ENCODE measurements around the gene TMEM106C. TPM values are rescaled to one million over a fixed set of nuclear protein-coding genes. Genes with fewer than 3 reads are reported as not detected.

TMEM106C gene
- total and polyA plus RNA-seq, 4 donors = 16.2 to 57.8 (median 25.2) TPM

DNA sequence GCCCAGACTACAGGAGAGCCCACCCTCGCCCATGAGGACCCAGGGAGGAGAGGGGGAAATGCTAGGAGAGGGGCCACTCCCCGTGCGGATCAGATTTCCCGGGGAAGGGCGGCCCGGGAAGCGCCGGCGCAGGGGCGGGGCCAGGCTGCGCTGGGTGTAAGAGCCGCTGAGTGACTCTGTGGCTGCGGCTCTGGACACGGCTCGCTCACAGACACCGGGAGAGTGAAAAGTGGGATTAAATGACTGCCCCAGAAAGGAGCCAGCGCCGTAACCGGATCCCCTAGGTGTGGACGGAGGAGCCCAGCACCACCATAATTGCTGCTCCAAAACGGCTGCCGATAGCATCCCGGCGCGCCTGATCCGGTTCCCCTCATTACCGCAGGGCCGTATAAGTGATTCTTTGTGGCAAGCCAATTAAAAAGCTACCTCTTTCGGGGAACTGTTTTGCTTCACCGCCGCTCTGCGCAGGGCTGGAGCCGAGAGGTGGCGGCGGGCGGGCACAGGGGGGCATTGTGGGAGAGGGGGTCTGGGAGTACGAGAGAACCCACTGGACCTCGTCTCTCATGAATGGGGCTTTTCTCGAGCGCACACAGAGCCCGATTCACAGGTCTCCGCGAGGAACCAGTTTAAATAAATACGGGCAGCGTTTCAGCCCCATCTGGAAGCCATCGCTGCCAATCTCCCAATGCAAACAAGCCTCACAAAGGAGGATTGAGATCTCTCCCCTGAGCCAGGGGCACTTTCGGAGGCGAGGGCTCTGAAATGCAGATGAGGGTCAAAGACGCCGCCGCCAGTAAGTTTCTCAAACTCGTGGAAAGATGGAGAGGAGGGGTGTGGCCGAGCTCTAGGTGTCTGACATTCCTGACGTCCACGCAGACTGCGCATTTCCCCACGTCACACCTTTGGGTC lies 38.4 kb downstream of the TMEM106C start (continued):
- TF ChIP-seq MAX (IDR thresholded peaks at IDR 0.05) = no peak
- no peak for TF ChIP-seq GABPA (IDR thresholded peaks at IDR 0.05 in 1 of 2, conservative IDR thresholded peaks at IDR 0.05 in 1 of 2)
- no peak for TF ChIP-seq FOXA1 (IDR thresholded peaks at IDR 0.05)
- TF ChIP-seq HNF4A (conservative IDR thresholded peaks at IDR 0.05) = no peak
- TF ChIP-seq YY1 (IDR thresholded peaks at IDR 0.05) = no peak
- TF ChIP-seq JUND (IDR thresholded peaks at IDR 0.05) = no peak
- TF ChIP-seq, protein P1, sequence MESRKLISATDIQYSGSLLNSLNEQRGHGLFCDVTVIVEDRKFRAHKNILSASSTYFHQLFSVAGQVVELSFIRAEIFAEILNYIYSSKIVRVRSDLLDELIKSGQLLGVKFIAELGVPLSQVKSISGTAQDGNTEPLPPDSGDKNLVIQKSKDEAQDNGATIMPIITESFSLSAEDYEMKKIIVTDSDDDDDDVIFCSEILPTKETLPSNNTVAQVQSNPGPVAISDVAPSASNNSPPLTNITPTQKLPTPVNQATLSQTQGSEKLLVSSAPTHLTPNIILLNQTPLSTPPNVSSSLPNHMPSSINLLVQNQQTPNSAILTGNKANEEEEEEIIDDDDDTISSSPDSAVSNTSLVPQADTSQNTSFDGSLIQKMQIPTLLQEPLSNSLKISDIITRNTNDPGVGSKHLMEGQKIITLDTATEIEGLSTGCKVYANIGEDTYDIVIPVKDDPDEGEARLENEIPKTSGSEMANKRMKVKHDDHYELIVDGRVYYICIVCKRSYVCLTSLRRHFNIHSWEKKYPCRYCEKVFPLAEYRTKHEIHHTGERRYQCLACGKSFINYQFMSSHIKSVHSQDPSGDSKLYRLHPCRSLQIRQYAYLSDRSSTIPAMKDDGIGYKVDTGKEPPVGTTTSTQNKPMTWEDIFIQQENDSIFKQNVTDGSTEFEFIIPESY (IDR thresholded peaks at IDR 0.05) = no peak
- TF ChIP-seq, protein P2, sequence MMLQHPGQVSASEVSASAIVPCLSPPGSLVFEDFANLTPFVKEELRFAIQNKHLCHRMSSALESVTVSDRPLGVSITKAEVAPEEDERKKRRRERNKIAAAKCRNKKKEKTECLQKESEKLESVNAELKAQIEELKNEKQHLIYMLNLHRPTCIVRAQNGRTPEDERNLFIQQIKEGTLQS (IDR thresholded peaks at IDR 0.05) = no peak

- no peak overlapping the region for H3K27ac ChIP-seq (ENCODE audit: low read depth in 1 of 2, low read length in 2 of 2)
- H3K4me3 ChIP-seq (ENCODE audit: low read depth in 1 of 3, low read length in 3 of 3) = no peak overlapping the region
- no peaks in the 10 kb centered on the region for H3K36me3 ChIP-seq (ENCODE audit: control insufficient read depth in 4 of 4, insufficient read depth in 3 of 4, low read depth in 1 of 4, low read length in 3 of 4)
- TF ChIP-seq MAX (IDR thresholded peaks at IDR 0.05) = no peak
- no peak for TF ChIP-seq HNF4G (IDR thresholded peaks at IDR 0.05)
- no peak for TF ChIP-seq RXRA (IDR thresholded peaks at IDR 0.05)
- TF ChIP-seq, protein P3, sequence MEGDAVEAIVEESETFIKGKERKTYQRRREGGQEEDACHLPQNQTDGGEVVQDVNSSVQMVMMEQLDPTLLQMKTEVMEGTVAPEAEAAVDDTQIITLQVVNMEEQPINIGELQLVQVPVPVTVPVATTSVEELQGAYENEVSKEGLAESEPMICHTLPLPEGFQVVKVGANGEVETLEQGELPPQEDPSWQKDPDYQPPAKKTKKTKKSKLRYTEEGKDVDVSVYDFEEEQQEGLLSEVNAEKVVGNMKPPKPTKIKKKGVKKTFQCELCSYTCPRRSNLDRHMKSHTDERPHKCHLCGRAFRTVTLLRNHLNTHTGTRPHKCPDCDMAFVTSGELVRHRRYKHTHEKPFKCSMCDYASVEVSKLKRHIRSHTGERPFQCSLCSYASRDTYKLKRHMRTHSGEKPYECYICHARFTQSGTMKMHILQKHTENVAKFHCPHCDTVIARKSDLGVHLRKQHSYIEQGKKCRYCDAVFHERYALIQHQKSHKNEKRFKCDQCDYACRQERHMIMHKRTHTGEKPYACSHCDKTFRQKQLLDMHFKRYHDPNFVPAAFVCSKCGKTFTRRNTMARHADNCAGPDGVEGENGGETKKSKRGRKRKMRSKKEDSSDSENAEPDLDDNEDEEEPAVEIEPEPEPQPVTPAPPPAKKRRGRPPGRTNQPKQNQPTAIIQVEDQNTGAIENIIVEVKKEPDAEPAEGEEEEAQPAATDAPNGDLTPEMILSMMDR (IDR thresholded peaks at IDR 0.05; ENCODE audit: low read depth, low read length, missing input control) = no peak
- TF ChIP-seq FOXA1 (IDR thresholded peaks at IDR 0.05) = no peak
- TF ChIP-seq NR2F2 (IDR thresholded peaks at IDR 0.05) = no peak
- no peak for TF ChIP-seq YY1 (IDR thresholded peaks at IDR 0.05)
- TF ChIP-seq JUND (IDR thresholded peaks at IDR 0.05) = no peak
- no peak for TF ChIP-seq EGR1 (IDR thresholded peaks at IDR 0.05; ENCODE audit: low read depth in 2 of 2)
- no peak for TF ChIP-seq RAD21 (IDR thresholded peaks at IDR 0.05)
- no peak for TF ChIP-seq TAF1 (conservative IDR thresholded peaks at IDR 0.05)
- no peak for DNase-seq (ENCODE audit: low spot score)
- H3K9ac ChIP-seq (ENCODE audit: low read depth in 1 of 2, low read length in 2 of 2) = no peak overlapping the region
- H3K27me3 ChIP-seq (ENCODE audit: control insufficient read depth in 4 of 4, insufficient read depth in 4 of 4, low read length in 3 of 4) = peaks cover 7 to 16% (median 10%) of the 10 kb centered on the region in 4 donors
- WGBS = 17% methylated on average over 13 of the region's 13 CpGs
- H3K4me1 ChIP-seq (ENCODE audit: control insufficient read depth in 4 of 4, insufficient read depth in 4 of 4, low read length in 3 of 4) = peaks cover 11 to 46% (median 31%) of the 10 kb centered on the region in 4 donors
- no peaks in the 10 kb centered on the region for H3K9me3 ChIP-seq (ENCODE audit: control insufficient read depth in 4 of 4, low read length in 3 of 4)
Measured at GRCh38 chr12:48002414-48002730, 39.0 kb downstream of the TMEM106C start.

DNA sequence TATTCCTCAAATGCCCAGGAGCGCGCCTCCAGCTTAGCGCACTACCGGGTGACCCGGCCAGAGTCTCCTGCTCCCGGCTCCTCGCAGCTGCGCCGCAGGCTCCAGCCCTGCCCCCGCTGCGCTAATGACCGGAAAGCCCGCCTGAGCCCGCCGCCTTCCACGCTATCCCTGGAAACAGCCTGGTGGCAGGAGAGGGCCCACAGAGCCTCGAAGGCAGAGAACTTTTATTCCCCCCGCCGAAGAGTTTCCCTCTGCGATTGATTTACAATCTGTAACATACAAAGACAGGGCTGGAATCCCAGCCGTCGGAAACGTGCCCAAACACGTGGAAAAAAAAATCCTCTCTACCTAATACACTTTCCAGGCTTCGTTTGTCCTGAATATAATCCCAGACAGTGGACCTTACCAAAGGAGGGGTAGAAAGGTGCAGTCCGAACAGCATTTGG lies 39.4 kb downstream of the TMEM106C start:
- Histone ChIP-seq H3K27me3 (ENCODE audit: control insufficient read depth in 4 of 4, insufficient read depth in 4 of 4, low read length in 3 of 4) (peaks cover 7 to 16% (median 10%) of the 10 kb centered on the region in 4 donors), H3K27ac (ENCODE audit: low read depth in 1 of 2, low read length in 2 of 2) (no peak overlapping the region), H3K4me1 (ENCODE audit: control insufficient read depth in 4 of 4, insufficient read depth in 4 of 4, low read length in 3 of 4) (peaks cover 11 to 42% (median 28%) of the 10 kb centered on the region in 4 donors), H3K4me3 (ENCODE audit: low read depth in 1 of 3, low read length in 3 of 3) (no peak overlapping the region), H3K9ac (ENCODE audit: low read depth in 1 of 2, low read length in 2 of 2) (no peak overlapping the region), H3K9me3 (ENCODE audit: control insufficient read depth in 4 of 4, low read length in 3 of 4) (no peaks in the 10 kb centered on the region), H3K36me3 (ENCODE audit: control insufficient read depth in 4 of 4, insufficient read depth in 3 of 4, low read depth in 1 of 4, low read length in 3 of 4) (no peaks in the 10 kb centered on the region)
- no peak for DNase-seq (ENCODE audit: low spot score)
- 2% methylated on average over 26 of the region's 26 CpGs for WGBS
- TF ChIP-seq JUND (IDR thresholded peaks at IDR 0.05) (no peak), RXRA (IDR thresholded peaks at IDR 0.05) (no peak), RAD21 (IDR thresholded peaks at IDR 0.05) (no peak), EGR1 (IDR thresholded peaks at IDR 0.05; ENCODE audit: low read depth in 2 of 2) (no peak), GABPA (IDR thresholded peaks at IDR 0.05 in 1 of 2, conservative IDR thresholded peaks at IDR 0.05 in 1 of 2) (no peak), FOXA2 (IDR thresholded peaks at IDR 0.05) (no peak), TAF1 (conservative IDR thresholded peaks at IDR 0.05) (no peak), NR2F2 (IDR thresholded peaks at IDR 0.05) (no peak)
- TF ChIP-seq, protein P2 (IDR thresholded peaks at IDR 0.05) = no peak
- TF ChIP-seq, protein P4, sequence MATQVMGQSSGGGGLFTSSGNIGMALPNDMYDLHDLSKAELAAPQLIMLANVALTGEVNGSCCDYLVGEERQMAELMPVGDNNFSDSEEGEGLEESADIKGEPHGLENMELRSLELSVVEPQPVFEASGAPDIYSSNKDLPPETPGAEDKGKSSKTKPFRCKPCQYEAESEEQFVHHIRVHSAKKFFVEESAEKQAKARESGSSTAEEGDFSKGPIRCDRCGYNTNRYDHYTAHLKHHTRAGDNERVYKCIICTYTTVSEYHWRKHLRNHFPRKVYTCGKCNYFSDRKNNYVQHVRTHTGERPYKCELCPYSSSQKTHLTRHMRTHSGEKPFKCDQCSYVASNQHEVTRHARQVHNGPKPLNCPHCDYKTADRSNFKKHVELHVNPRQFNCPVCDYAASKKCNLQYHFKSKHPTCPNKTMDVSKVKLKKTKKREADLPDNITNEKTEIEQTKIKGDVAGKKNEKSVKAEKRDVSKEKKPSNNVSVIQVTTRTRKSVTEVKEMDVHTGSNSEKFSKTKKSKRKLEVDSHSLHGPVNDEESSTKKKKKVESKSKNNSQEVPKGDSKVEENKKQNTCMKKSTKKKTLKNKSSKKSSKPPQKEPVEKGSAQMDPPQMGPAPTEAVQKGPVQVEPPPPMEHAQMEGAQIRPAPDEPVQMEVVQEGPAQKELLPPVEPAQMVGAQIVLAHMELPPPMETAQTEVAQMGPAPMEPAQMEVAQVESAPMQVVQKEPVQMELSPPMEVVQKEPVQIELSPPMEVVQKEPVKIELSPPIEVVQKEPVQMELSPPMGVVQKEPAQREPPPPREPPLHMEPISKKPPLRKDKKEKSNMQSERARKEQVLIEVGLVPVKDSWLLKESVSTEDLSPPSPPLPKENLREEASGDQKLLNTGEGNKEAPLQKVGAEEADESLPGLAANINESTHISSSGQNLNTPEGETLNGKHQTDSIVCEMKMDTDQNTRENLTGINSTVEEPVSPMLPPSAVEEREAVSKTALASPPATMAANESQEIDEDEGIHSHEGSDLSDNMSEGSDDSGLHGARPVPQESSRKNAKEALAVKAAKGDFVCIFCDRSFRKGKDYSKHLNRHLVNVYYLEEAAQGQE (IDR thresholded peaks at IDR 0.05) = no peak

All from liver (tissue), 9 donors.